ENCODE measurements around the gene TROAP.
A peak's percentile ranks its signal among the peaks of the same experiment; 100 is the strongest.

DNA sequence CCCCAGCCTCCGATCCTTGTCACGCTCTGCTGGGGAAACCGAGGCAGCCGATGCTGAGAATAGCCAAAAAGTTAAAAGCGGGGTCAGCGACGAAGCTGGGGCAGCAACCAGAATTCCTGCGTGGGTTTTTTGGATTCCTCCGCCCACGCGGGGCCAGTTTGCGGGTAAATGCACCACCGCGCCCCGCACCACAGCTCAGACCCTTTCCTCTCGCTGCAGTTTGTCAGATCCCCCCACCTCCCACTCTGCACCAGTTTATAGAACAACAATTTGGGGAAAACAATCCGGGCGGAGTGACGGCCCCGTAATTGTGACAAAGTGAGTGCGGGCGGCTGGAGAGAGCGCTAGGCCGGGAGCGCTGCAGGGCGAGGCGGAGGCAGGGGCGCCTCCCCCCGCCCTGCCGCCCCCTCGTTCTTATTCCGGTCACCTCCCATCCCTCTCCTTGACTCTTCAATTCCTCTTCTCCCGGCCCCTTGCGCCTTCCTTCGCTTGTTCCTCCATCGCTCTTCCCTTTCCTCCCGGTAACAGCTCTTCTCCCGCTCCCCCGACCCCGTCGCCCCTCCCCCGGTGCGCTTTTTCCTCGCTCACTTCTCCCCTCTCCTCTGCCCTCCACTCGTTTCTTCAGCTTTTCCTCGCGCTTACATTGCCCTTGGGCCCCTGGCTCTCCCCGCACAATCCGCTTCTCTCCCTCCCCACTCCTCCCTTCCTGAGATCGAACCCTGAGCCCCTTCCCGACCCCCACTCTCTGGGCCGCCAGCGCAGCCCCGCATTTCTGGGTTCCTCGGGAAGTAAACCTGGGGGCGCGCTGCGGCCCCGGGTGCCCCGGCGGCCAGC lies 23.0 kb downstream of the TROAP start:
- TF ChIP-seq EZH2 (IDR thresholded peaks at IDR 0.05; ENCODE audit: low read depth, unreplicated experiment) = peak; percentile 95
- TF ChIP-seq, protein P1, sequence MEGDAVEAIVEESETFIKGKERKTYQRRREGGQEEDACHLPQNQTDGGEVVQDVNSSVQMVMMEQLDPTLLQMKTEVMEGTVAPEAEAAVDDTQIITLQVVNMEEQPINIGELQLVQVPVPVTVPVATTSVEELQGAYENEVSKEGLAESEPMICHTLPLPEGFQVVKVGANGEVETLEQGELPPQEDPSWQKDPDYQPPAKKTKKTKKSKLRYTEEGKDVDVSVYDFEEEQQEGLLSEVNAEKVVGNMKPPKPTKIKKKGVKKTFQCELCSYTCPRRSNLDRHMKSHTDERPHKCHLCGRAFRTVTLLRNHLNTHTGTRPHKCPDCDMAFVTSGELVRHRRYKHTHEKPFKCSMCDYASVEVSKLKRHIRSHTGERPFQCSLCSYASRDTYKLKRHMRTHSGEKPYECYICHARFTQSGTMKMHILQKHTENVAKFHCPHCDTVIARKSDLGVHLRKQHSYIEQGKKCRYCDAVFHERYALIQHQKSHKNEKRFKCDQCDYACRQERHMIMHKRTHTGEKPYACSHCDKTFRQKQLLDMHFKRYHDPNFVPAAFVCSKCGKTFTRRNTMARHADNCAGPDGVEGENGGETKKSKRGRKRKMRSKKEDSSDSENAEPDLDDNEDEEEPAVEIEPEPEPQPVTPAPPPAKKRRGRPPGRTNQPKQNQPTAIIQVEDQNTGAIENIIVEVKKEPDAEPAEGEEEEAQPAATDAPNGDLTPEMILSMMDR (conservative IDR thresholded peaks at IDR 0.05; ENCODE audit: low read depth in 2 of 2) = no peak
